Neural progenitor cell (in vitro differentiated cells): ENCODE results near the gene MRPS6. TPM values are rescaled to one million over a fixed set of nuclear protein-coding genes. Genes with fewer than 3 reads are reported as not detected.

ENCODE experiments used
- DNase-seq: peaks from one replicate; pipeline ENCODE4 v3.0.0-alpha.2; 2016; ENCODE audit warnings: low spot score
- H2AFZ ChIP-seq: fragments of 200-600 bp; sonication (generic); replicated peaks from 2 replicates; pipeline ENCODE4 v1.6.1; 2016; ENCODE audit warnings: antibody characterized with exemption
- H3F3A ChIP-seq: fragments of 200-600 bp; sonication (generic); 2 replicates; pipeline ENCODE4 v1.6.1; 2016; ENCODE audit warnings: antibody characterized with exemption, low read depth
- H3K27ac ChIP-seq: fragments of 200-600 bp; sonication (generic); 2 replicates; pipeline ENCODE4 v1.5.1; 2016; ENCODE audit warnings: mild to moderate bottlenecking
- H3K27me3 ChIP-seq: fragments of 200-600 bp; sonication (generic); 2 replicates; pipeline ENCODE4 v1.6.1; 2016; ENCODE audit warnings: mild to moderate bottlenecking, moderate library complexity
- H3K36me3 ChIP-seq: fragments of 200-600 bp; sonication (generic); 2 replicates; pipeline ENCODE4 v1.5.1; 2016
- H3K4me1 ChIP-seq: fragments of 200-600 bp; sonication (generic); 2 replicates; pipeline ENCODE4 v1.6.1; 2016; ENCODE audit warnings: mixed run types
- H3K4me2 ChIP-seq: fragments of 200-600 bp; sonication (generic); 2 replicates; pipeline ENCODE4 v1.6.1; 2016
- H3K4me3 ChIP-seq: fragments of 200-600 bp; sonication (generic); 2 replicates; pipeline ENCODE4 v1.5.1; 2016
- H3K79me2 ChIP-seq: fragments of 200-600 bp; sonication (generic); 2 replicates; pipeline ENCODE4 v1.6.1; 2016; ENCODE audit warnings: low read depth
- H3K9ac ChIP-seq: fragments of 200-600 bp; sonication (generic); 2 replicates; pipeline ENCODE4 v1.6.1; 2016
- H3K9me3 ChIP-seq: fragments of 200-600 bp; sonication (generic); 2 replicates; pipeline ENCODE4 v1.5.1; 2016; ENCODE audit warnings: low read depth
- H4K20me1 ChIP-seq: fragments of 200-600 bp; sonication (generic); 2 replicates; pipeline ENCODE4 v1.6.1; 2016; ENCODE audit warnings: low read depth
- H3K27ac Mint-ChIP-seq: 3 replicates; pipeline ENCODE4 v1.8.0; 2021; ENCODE audit warnings: mixed read lengths
- H3K27me3 Mint-ChIP-seq: 2 replicates; pipeline ENCODE4 v1.8.0; 2022; ENCODE audit warnings: low read depth, mild to moderate bottlenecking, inconsistent platforms, moderate library complexity, mixed read lengths; ENCODE audit not compliant: insufficient read depth
- H3K36me3 Mint-ChIP-seq: 3 replicates; pipeline ENCODE4 v1.8.0; 2021; ENCODE audit warnings: mixed read lengths
- H3K4me1 Mint-ChIP-seq: 3 replicates; pipeline ENCODE4 v1.8.0; 2021; ENCODE audit warnings: mixed read lengths
- H3K4me3 Mint-ChIP-seq: 3 replicates; pipeline ENCODE4 v1.8.0; 2021; ENCODE audit warnings: mild to moderate bottlenecking, moderate library complexity, mixed read lengths
- H3K9me3 Mint-ChIP-seq: 3 replicates; pipeline ENCODE4 v1.8.0; 2020; ENCODE audit warnings: mixed read lengths
- CTCF ChIP-seq: fragments of 200-600 bp; sonication (generic); IDR thresholded peaks from 2 replicates; pipeline ENCODE4 v1.5.1; 2017; ENCODE audit warnings: antibody characterized with exemption, mild to moderate bottlenecking
- EZH2 ChIP-seq: fragments of 200-600 bp; sonication (generic); IDR thresholded peaks from 2 replicates; pipeline ENCODE4 v1.6.1; 2017; ENCODE audit warnings: antibody characterized with exemption, mild to moderate bottlenecking, moderate library complexity
- EZH2phosphoT487 ChIP-seq: fragments of 200-600 bp; sonication (generic); IDR thresholded peaks from 2 replicates; pipeline ENCODE4 v1.6.1; 2017; ENCODE audit warnings: antibody characterized with exemption
- total RNA-seq: library from RNA; depleted of rRNA; stranded (reverse); fragments of >200 nt; gene quantifications from 2 replicates; pipeline ENCODE4 v1.2.3, GENCODE V29; 2015; ENCODE audit warnings: low replicate concordance

Gene MRPS6
- total RNA-seq, 1 donor from 2014 or later = 108 TPM

GRCh38 chr21:34133802-34134201 is 60.4 kb downstream of the MRPS6 start:
- Histone ChIP-seq H4K20me1 (peaks cover 9% of the 10 kb centered on the region), H3K4me3 (no peak overlapping the region), H3K9ac (no peak overlapping the region), H3K27me3 (no peaks in the 10 kb centered on the region), H3K4me1 (peaks cover 28% of the 10 kb centered on the region), H3K36me3 (peaks cover 13% of the 10 kb centered on the region), H3F3A (peaks cover 15% of the 10 kb centered on the region), H3K79me2 (peaks cover 95% of the 10 kb centered on the region), H3K9me3 (peaks cover 16% of the 10 kb centered on the region), H2AFZ (no peak overlapping the region), H3K4me2 (no peak overlapping the region), H3K27ac (no peak overlapping the region)
- Mint-ChIP-seq H3K27me3 (peaks cover 2% of the 10 kb centered on the region), H3K9me3 (peaks cover 55% of the 10 kb centered on the region), H3K36me3 (peaks cover 74% of the 10 kb centered on the region), H3K4me3 (no peak overlapping the region), H3K27ac (no peak overlapping the region), H3K4me1 (peaks cover 32% of the 10 kb centered on the region)
- TF ChIP-seq EZH2phosphoT487 (no peak), CTCF (peak; percentile 45)
- DNase-seq = peak; percentile 12

- Histone ChIP-seq H3K27ac (no peak overlapping the region), H3K4me2 (no peak overlapping the region), H3K4me1 (peaks cover 12% of the 10 kb centered on the region), H3K9ac (no peak overlapping the region), H2AFZ (no peak overlapping the region), H3K79me2 (peaks cover 95% of the 10 kb centered on the region), H3K36me3 (peaks cover 13% of the 10 kb centered on the region), H4K20me1 (no peaks in the 10 kb centered on the region), H3K27me3 (no peaks in the 10 kb centered on the region), H3F3A (no peaks in the 10 kb centered on the region), H3K9me3 (peaks cover 16% of the 10 kb centered on the region), H3K4me3 (no peak overlapping the region)
- TF ChIP-seq CTCF = no peak
- TF ChIP-seq EZH2phosphoT487 = no peak
- TF ChIP-seq EZH2 = no peak
- Mint-ChIP-seq H3K27ac (no peak overlapping the region), H3K4me3 (no peak overlapping the region), H3K36me3 (peaks cover 84% of the 10 kb centered on the region), H3K9me3 (peaks cover 64% of the 10 kb centered on the region), H3K27me3 (no peaks in the 10 kb centered on the region), H3K4me1 (peaks cover 17% of the 10 kb centered on the region)
- DNase-seq = no peak
Measured at GRCh38 chr21:34135330-34135729, 62.0 kb downstream of the MRPS6 start.

GRCh38 chr21:34141373-34141772 is 68.0 kb downstream of the MRPS6 start:
- Histone ChIP-seq H3K27ac (no peak overlapping the region), H3K4me1 (no peaks in the 10 kb centered on the region), H3F3A (no peaks in the 10 kb centered on the region), H3K4me3 (no peak overlapping the region), H4K20me1 (peaks cover 4% of the 10 kb centered on the region), H3K36me3 (peaks cover 22% of the 10 kb centered on the region), H3K4me2 (no peak overlapping the region), H3K79me2 (peaks cover 83% of the 10 kb centered on the region), H2AFZ (no peak overlapping the region), H3K9ac (no peak overlapping the region), H3K27me3 (no peaks in the 10 kb centered on the region), H3K9me3 (peaks cover 16% of the 10 kb centered on the region)
- DNase-seq = no peak
- Mint-ChIP-seq H3K27me3 (peaks cover 3% of the 10 kb centered on the region), H3K36me3 (peaks cover 84% of the 10 kb centered on the region), H3K4me3 (no peak overlapping the region), H3K4me1 (peaks cover 2% of the 10 kb centered on the region), H3K9me3 (peaks cover 63% of the 10 kb centered on the region), H3K27ac (no peak overlapping the region)
- TF ChIP-seq EZH2 (no peak), CTCF (no peak), EZH2phosphoT487 (no peak)
